ENCODE measurements around the gene FMOD.

FMOD gene

GRCh38 chr1:203296460-203297073, 54.4 kb downstream of the FMOD start:
- TF ChIP-seq CTCF (IDR thresholded peaks at IDR 0.05; ENCODE audit: low read depth, low read length, missing control alignments) = no peak
- in situ Hi-C loops (cut with HindIII; ENCODE audit: low sequenced_read_pairs) = no loop called here

GRCh38 chr1:203295796-203296195, 55.1 kb downstream of the FMOD start:
- no peak for TF ChIP-seq CTCF (IDR thresholded peaks at IDR 0.05; ENCODE audit: low read depth, low read length, missing control alignments)
- DNase-seq (ENCODE audit: low read depth) = no peak
- in situ Hi-C loops (cut with HindIII; ENCODE audit: low sequenced_read_pairs) = no loop called here
- H3K4me3 ChIP-seq (ENCODE audit: low read depth, low read length) = no peak overlapping the region

More at GRCh38 chr1:203296460-203297073, 54.4 kb downstream of the FMOD start:
- no peak for DNase-seq (ENCODE audit: low read depth)
- no peak overlapping the region for H3K4me3 ChIP-seq (ENCODE audit: low read depth, low read length)

- no peak for DNase-seq (ENCODE audit: low read depth)
- no peak overlapping the region for H3K4me3 ChIP-seq (ENCODE audit: low read depth, low read length)
- no peak for TF ChIP-seq CTCF (IDR thresholded peaks at IDR 0.05; ENCODE audit: low read depth, low read length, missing control alignments)
- in situ Hi-C loops (cut with HindIII; ENCODE audit: low sequenced_read_pairs) = no loop called here
Measured at GRCh38 chr1:203291201-203292096, 59.5 kb downstream of the FMOD start.

Data from astrocyte of the cerebellum (primary cell).